ENCODE data around the gene SHFL. TPM values are rescaled to one million over a fixed set of nuclear protein-coding genes. Genes with fewer than 3 reads are reported as not detected.

SHFL gene
- total and polyA plus RNA-seq, 2 of the 4 experiments (the other 2 are of a cell fraction), result 9.0 to 32.1 TPM

DNA sequence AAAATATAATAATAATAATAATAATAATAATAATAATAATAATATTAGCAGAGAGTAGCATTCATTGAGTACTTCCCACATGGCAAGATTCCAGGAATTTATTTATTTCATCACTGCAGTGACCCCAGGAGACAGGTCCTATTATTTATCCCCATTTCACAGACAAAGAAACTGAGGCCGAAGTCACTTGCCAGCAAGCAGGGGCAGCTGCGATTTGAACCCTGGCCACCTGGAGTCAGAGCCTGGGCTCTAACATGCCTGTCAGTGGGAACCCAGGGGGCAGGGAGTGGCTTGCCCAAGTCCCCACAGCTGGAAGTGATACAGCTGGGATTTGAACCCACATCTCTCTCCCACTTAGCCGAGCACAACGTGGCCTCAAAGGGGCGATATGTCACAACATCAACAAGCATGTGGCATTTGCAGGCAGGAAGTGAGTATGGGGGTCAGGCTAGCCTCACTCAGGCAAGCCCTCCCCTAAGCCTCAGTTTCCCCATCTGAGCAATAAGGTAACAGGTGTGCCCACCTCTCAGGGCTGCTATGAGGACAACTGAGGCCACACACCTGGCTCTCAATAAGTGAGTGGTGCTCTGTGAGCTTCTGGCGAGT is 2.9 kb downstream of the SHFL start:
- no peak overlapping the region for H2AK9ac ChIP-seq (replicated peaks; ENCODE audit: low read depth, low read length, poor library complexity)
- H3K4ac ChIP-seq (ENCODE audit: low read depth, low read length), result no peak overlapping the region
- H3K4me3 ChIP-seq (ENCODE audit: insufficient read depth, low read depth, low read length), result no peak overlapping the region
- H2BK5ac ChIP-seq (ENCODE audit: low read depth, low read length, poor library complexity, severe bottlenecking), result no peak overlapping the region
- no peak overlapping the region for H3K9ac ChIP-seq (ENCODE audit: low read depth, low read length)
- dilution Hi-C loops (cut with HindIII; ENCODE audit: low sequenced_read_pairs, unreplicated experiment) (no loop called here), intact Hi-C loops (cut with micrococcal nuclease) (no loop called here), in situ Hi-C loops (cut with MboI; ENCODE audit: low sequenced_read_pairs) (no loop called here)
- ChIA-PET POLR2A (ENCODE audit: unreplicated experiment) (no interaction called here), CTCF (no interaction called here)
- H2BK20ac ChIP-seq (ENCODE audit: low read depth, low read length), result no peak overlapping the region
- TF ChIP-seq CEBPB (IDR thresholded peaks at IDR 0.05; ENCODE audit: low read depth, low read length) (no peak), BHLHE40 (IDR thresholded peaks at IDR 0.05; ENCODE audit: low read depth, low read length) (no peak), RCOR1 (IDR thresholded peaks at IDR 0.05; ENCODE audit: insufficient replicate concordance, low read length) (no peak), RAD21 (IDR thresholded peaks at IDR 0.05; ENCODE audit: low read length) (no peak), FOS (IDR thresholded peaks at IDR 0.05; ENCODE audit: low read depth, low read length) (no peak)
- no peak overlapping the region for H3K18ac ChIP-seq (ENCODE audit: low read depth, low read length)
- no peak overlapping the region for H3K14ac ChIP-seq (replicated peaks; ENCODE audit: low read depth, low read length)
- H3K9me1 ChIP-seq (ENCODE audit: insufficient read depth, low read length), result peaks cover 13% of the 10 kb centered on the region; the same call in 1 of the 2 replicates
- ATAC-seq (ENCODE audit: low read depth) (no peak), DNase-seq (no peak)
- H4K5ac ChIP-seq (ENCODE audit: low read depth, low read length), result no peak overlapping the region
- no peaks in the 10 kb centered on the region for H3K4me1 ChIP-seq (ENCODE audit: control insufficient read depth, insufficient read depth, low read length)
- no peak overlapping the region for H3K56ac ChIP-seq (ENCODE audit: extremely low read depth, insufficient read depth, low read length)
- H3K27ac ChIP-seq (ENCODE audit: insufficient read depth, low read length), result no peak overlapping the region
- no TSS peak for BruUV-seq (replicated peaks)
- H4K8ac ChIP-seq (ENCODE audit: low read depth in 2 of 2, low read length in 2 of 2), result no peak overlapping the region
- no peaks in the 10 kb centered on the region for H4K20me1 ChIP-seq (ENCODE audit: insufficient read depth, low read length)
- no peak overlapping the region for H2BK15ac ChIP-seq (ENCODE audit: low read depth, low read length)
- H3K79me1 ChIP-seq (ENCODE audit: low read depth in 1 of 2, low read length in 2 of 2), result peaks cover 3 to 24% of the 10 kb centered on the region in 2 experiments; a peak in 3 of 4 replicates
- H3K36me3 ChIP-seq (ENCODE audit: control insufficient read depth, insufficient read depth, low read length), result peaks cover 31% of the 10 kb centered on the region; the same call in 1 of the 2 replicates
- no peak overlapping the region for H4K91ac ChIP-seq (ENCODE audit: insufficient read depth, low read depth, low read length)
- no peaks in the 10 kb centered on the region for H3K9me3 ChIP-seq (ENCODE audit: control insufficient read depth, insufficient read depth, low read length)
- H2AFZ ChIP-seq (replicated peaks; ENCODE audit: low read length, poor library complexity), result no peak overlapping the region
- WGBS, 2 experiments (ENCODE audit: extremely low coverage in 2 of 2, insufficient read length in 1 of 2), result no CpG with 5 or more reads among the region's 6 CpGs
- H3K4me2 ChIP-seq (ENCODE audit: low read depth, low read length), result no peak overlapping the region
- H3K23ac ChIP-seq (ENCODE audit: low read depth, low read length), result no peak overlapping the region
- no peaks in the 10 kb centered on the region for H3K27me3 ChIP-seq (ENCODE audit: control insufficient read depth, insufficient read depth, low read length)
- no peak overlapping the region for H2BK120ac ChIP-seq (ENCODE audit: low read depth, low read length)
- H2AK5ac ChIP-seq (ENCODE audit: low read depth, low read length), result no peak overlapping the region

All from IMR-90 (cell line).